IPS DF 6.9 (cell line): ENCODE measurements around the gene SHC2.
"Not testable (repeated sequence)": the region's sequence is repeated elsewhere in the genome, so short reads cannot be mapped to it uniquely, and the experiment has no call there.

ENCODE experiments used
- DNase-seq: peaks from one replicate; pipeline ENCODE4 v3.0.0-alpha.2; 2013; ENCODE audit warnings: low read depth, low spot score
- H3K27ac ChIP-seq: one replicate; pipeline ENCODE4 v1.5.1; 2013; ENCODE audit warnings: low read length, control low read depth
- H3K27me3 ChIP-seq: 2 replicates; pipeline ENCODE4 v1.6.1; 2013; ENCODE audit warnings: mild to moderate bottlenecking, low read length; ENCODE audit not compliant: control insufficient read depth, insufficient read depth
- H3K36me3 ChIP-seq: 2 replicates; pipeline ENCODE4 v1.6.1; 2013; ENCODE audit warnings: low read length; ENCODE audit not compliant: control insufficient read depth, insufficient read depth
- H3K4me1 ChIP-seq: 2 replicates; pipeline ENCODE4 v1.6.1; 2013; ENCODE audit warnings: low read length; ENCODE audit not compliant: control insufficient read depth, insufficient read depth
- H3K4me3 ChIP-seq: 2 replicates; pipeline ENCODE4 v1.5.1; 2013; ENCODE audit warnings: mild to moderate bottlenecking, low read length
- H3K9me3 ChIP-seq: 2 replicates; pipeline ENCODE4 v1.6.1; 2013; ENCODE audit warnings: low read length, inconsistent platforms; ENCODE audit not compliant: control insufficient read depth, insufficient read depth
- whole genome bisulfite sequencing: extraction: QIAGEN DNeasy Blood & Tissue Kit; methylation state at CpG from one replicate; pipeline ENCODE4 v1.1.7; 2013; ENCODE audit warnings: mixed read lengths, missing lambda C conversion rate; ENCODE audit not compliant: insufficient read length, insufficient coverage; 5-methylcytosine and 5-hydroxymethylcytosine counted together

Gene SHC2

DNA sequence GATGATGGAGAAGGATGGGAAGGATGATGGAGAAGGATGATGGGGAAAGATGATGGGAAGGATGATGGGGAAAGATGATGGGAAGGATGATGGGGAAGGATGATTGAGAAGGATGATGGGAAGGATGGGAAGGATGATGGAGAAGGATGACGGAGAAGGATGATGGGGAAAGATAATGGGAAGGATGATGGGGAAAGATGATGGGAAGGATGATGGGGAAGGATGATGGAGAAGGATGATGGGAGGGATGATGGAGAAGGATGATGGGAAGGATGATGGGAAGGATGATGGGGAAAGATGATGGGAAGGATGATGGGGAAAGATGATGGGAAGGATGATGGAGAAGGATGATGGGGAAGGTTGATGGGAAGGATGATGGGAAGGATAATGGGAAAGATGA, 66.0 kb downstream of the SHC2 start:
- H3K4me1 ChIP-seq, H3K27ac ChIP-seq, H3K27me3 ChIP-seq, H3K4me3 ChIP-seq, DNase-seq, H3K9me3 ChIP-seq, H3K36me3 ChIP-seq: not testable (repeated sequence)
- WGBS = 100% methylated on average over 1 of the region's 1 CpG

DNA sequence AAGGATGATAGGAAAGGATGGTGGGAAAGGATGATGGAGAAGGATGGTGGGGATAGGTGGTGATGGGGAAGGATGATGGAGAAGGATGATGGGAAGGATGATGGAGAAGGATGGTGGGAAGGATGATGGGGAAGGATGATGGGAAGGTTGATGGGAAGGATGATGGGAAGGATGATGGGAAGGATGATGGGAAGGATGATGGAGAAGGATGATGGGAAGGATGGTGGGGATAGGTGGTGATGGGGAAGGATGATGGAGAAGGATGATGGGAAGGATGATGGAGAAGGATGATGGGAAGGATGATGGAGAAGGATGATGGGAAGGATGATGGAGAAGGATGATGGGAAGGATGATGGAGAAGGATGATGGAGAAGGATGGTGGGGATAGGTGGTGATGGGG, 67.3 kb downstream of the SHC2 start:
- not testable (repeated sequence) for H3K27ac ChIP-seq, H3K36me3 ChIP-seq, DNase-seq, H3K4me1 ChIP-seq, H3K9me3 ChIP-seq, H3K27me3 ChIP-seq, H3K4me3 ChIP-seq

DNA sequence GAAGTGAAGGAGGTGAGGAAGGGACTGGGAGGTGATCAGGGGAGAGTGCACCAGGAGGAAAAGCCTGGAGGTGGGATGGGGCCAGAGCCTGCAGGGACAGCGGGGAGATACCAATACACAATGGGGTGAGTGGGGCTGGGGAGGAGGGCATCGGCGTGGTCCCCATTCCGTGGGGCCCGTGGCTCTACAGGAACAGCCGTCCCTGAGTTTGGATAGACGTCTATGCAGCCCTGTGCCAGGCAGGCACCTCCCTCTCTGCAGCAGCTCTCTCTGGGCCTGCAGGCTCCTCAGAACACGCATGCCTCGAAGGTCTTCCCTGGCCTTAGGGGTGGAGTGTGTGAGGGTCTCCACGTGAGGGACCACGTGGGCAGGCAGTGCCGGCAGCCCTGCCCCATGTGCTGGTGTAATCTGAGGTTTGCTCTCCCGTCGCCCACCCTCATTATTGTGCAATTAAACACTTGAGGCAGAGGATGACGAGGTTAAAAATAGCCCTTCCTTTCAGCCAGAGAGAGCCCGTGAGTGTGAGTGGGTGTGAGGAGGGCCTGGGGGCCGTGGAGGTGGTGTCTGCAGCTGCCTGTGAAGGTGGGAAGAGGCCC, 68.4 kb downstream of the SHC2 start:
- Histone ChIP-seq H3K36me3 (no peaks in the 10 kb centered on the region), H3K27ac (no peak overlapping the region), H3K4me1 (peaks cover 2% of the 10 kb centered on the region; the same call in 1 of the 2 replicates), H3K4me3 (no peak overlapping the region), H3K27me3 (no peaks in the 10 kb centered on the region), H3K9me3 (no peaks in the 10 kb centered on the region)
- no CpG with 5 or more reads among the region's 17 CpGs for WGBS
- no peak for DNase-seq

DNA sequence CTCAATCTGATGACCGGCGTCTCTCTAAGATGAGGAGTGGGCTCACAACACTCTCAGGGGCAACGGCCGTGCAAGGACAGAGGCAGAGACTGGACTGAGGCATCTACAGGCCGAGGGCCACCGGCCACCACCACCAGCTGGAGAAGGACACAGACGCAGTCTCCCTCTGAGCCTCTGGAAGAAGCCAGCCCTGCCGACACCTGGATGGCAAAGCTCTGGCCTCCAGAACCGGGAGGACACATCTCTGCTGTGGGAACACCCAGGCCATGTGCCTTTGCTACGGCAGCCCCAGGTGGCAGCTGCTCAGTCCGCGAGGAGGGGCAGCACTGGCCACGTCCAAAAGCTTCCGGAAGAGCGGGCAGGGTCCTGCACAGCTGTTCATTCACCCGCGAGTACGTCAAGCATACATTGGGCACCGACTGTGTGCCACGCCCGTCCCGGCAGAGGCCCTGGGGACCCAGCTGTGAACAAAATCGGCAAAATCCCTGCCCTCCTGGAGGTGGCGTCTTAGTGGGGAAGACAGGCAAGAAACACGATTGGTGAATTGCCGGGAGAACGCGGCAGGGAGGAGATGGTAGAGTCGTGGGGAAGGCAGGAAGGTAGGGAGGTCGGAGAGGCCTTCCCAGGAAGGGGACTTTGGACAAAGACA, 69.0 kb downstream of the SHC2 start:
- H3K27me3 ChIP-seq = no peaks in the 10 kb centered on the region
- no peak overlapping the region for H3K27ac ChIP-seq
- WGBS = no CpG with 5 or more reads among the region's 30 CpGs
- H3K4me1 ChIP-seq = peaks cover 2% of the 10 kb centered on the region; the same call in 1 of the 2 replicates
- H3K36me3 ChIP-seq = no peaks in the 10 kb centered on the region
- DNase-seq = no peak
- no peak overlapping the region for H3K4me3 ChIP-seq
- H3K9me3 ChIP-seq = no peaks in the 10 kb centered on the region

DNA sequence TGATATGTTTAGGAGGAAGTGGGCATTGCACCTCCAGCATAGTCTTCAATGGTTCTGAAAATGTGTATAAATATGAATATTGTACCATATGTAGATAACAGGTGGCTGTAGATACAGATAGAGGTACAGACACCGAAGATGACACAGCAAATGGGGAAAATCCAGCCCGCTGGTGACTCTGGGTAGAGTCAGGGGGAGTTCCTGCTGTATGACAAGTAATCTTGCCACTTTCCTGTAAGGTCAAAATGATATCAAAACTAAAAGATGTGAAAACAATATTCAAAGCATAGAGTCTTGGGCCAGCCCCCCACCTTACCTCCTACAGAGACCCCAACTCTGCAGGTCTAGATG, 69.7 kb downstream of the SHC2 start:
- Histone ChIP-seq H3K36me3 (no peaks in the 10 kb centered on the region), H3K4me3 (no peak overlapping the region), H3K27me3 (no peaks in the 10 kb centered on the region), H3K4me1 (peaks cover 2% of the 10 kb centered on the region; the same call in 1 of the 2 replicates), H3K9me3 (no peaks in the 10 kb centered on the region), H3K27ac (no peak overlapping the region)
- no peak for DNase-seq
- WGBS = no CpG with 5 or more reads among the region's 2 CpGs

DNA sequence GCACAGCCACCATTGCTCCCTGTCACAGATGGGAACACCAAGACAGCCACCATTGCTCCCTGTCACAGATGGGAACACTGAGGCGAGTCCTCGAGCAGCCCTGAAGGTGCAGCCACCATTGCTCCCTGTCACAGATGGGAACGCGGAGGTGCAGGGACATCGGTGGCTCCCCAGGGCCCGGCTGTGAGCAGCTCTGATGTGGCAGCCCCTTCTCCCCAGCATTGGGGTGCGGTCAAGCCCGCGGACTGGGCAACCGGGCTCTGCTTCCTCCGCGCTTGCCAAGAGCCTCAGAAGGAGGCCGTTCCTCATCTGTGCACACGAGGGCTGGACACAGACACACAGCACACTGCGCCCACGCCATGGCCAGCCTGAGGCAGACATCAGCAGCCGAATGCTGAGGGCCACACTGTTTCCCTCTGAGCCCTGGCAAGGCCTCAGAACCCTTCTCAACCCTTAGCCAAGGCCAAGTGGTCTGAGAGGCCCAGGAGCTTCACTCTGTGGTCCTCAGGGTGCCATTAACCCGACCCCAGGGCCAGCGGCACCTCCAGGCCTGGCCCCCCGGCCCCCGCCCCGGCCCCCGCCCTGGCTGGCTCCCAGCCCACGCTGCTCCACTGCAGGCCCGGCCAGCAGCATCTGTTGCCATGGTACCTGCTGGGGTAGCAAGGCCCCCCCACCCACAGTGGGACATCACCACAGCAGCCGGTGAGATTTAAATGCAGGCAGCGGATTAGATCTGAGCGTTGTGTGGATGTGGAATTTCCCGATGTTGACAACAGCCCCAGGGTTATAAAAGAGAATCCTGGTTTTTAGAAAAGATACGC, 70.2 kb downstream of the SHC2 start:
- no peak for DNase-seq
- WGBS = no CpG with 5 or more reads among the region's 30 CpGs
- H3K36me3 ChIP-seq = no peaks in the 10 kb centered on the region
- peaks cover 2% of the 10 kb centered on the region; the same call in 1 of the 2 replicates for H3K4me1 ChIP-seq
- H3K4me3 ChIP-seq = no peak overlapping the region
- no peaks in the 10 kb centered on the region for H3K27me3 ChIP-seq
- no peak overlapping the region for H3K27ac ChIP-seq
- no peaks in the 10 kb centered on the region for H3K9me3 ChIP-seq

DNA sequence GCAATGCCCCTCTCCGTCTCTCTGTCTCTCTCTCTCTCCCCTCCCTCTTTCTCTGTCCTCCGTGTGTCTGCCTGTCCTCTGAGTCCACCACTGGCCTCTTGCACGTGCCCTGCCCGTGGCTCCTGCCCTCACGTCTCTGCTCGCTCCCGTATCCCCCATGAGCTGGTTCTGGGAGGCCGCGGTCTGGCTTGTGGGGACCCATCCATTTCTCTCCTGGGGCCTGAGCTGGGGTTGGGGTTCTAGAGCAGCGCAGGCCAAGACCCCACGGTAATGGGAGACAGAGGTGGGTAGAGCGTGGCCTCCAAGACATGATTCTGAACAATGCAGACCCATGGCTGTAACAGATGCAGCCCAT, 70.9 kb downstream of the SHC2 start:
- peaks cover 2% of the 10 kb centered on the region; the same call in 1 of the 2 replicates for H3K4me1 ChIP-seq
- H3K9me3 ChIP-seq = no peaks in the 10 kb centered on the region
- no peak for DNase-seq
- H3K4me3 ChIP-seq = no peak overlapping the region
- H3K27ac ChIP-seq = no peak overlapping the region
- no CpG with 5 or more reads among the region's 12 CpGs for WGBS
- H3K36me3 ChIP-seq = no peaks in the 10 kb centered on the region
- H3K27me3 ChIP-seq = no peaks in the 10 kb centered on the region

DNA sequence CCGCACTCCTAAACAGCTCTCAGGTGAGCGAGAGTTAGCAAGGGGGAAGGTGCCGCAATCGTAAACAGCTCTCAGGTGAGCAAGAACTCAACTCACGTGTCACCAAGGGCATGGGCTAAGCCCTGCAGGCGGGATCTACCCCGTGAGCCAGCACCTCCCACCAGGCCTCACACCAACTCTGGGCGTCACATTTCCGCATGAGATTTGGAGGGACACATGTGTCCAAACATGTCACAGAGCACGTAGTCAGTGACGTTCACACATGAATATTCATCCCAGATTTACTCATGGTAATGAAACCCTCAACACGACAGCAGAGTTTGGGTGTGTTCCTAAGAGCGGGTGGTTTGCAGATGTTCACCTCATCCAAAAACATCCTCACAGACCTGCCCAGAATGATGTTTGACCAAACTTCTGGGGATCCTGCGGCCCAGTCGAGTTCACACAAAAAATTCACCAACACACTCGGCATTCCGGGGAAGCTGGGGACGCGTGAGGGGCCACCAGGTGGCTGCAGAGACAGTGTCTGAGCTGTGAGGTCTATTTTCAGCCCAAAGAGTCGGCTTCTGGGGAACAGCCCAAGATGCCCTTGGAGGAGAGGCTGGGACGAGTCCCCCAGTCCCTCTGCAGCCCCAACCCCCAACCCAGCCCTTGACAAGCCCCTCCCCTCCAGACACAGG, 71.4 kb downstream of the SHC2 start:
- no CpG with 5 or more reads among the region's 21 CpGs for WGBS
- no peak overlapping the region for H3K4me3 ChIP-seq
- DNase-seq = no peak
- H3K27me3 ChIP-seq = no peaks in the 10 kb centered on the region
- H3K9me3 ChIP-seq = no peaks in the 10 kb centered on the region
- H3K27ac ChIP-seq = no peak overlapping the region
- peaks cover 2% of the 10 kb centered on the region; the same call in 1 of the 2 replicates for H3K4me1 ChIP-seq
- no peaks in the 10 kb centered on the region for H3K36me3 ChIP-seq

DNA sequence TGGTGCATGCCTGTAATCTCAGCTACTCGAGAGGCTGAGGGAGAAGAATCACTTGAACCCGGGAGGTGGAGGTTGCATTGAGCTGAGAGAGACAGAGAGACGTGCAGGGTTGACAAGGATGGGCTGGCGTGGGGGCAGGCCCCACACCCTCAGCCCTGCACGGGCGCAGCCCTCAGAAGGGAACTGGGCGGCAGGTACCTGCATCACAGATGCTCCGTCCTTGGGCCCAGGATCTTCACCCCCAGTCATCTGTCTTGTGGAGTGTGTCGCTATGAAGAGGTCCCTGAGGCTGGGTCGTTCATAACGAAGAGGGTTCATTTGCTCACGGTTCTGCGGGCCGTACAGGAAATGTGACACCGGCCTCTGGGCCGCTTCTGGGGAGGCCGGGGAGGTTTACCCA, 72.1 kb downstream of the SHC2 start:
- no peak for DNase-seq
- Histone ChIP-seq H3K36me3 (no peaks in the 10 kb centered on the region), H3K27ac (no peak overlapping the region), H3K4me1 (peaks cover 4% of the 10 kb centered on the region; the same call in 1 of the 2 replicates), H3K27me3 (no peaks in the 10 kb centered on the region), H3K4me3 (no peak overlapping the region), H3K9me3 (no peaks in the 10 kb centered on the region)
- WGBS = no CpG with 5 or more reads among the region's 17 CpGs

DNA sequence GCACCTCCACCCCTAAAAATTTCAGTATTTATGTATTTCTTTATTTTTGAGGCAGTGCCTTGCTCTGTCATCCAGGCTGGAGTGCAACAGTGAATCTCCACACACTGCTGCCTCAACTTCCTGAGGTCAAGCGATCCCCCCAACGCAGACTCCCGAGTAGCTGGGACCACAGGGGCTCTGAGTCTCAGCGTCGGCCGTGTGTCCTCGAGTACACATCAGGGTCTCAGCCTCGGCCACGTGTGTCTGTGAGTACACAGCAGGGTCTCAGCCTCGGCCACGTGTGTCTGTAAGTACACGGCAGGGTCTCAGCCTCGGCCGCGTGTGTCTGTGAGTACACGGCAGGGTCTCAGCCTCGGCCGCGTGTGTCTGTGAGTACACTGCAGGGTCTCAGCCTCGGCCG, 73.1 kb downstream of the SHC2 start:
- no peaks in the 10 kb centered on the region for H3K9me3 ChIP-seq
- no peak overlapping the region for H3K4me3 ChIP-seq
- no peaks in the 10 kb centered on the region for H3K36me3 ChIP-seq
- no peak for DNase-seq
- no peaks in the 10 kb centered on the region for H3K27me3 ChIP-seq
- WGBS = no CpG with 5 or more reads among the region's 21 CpGs
- peaks cover 4% of the 10 kb centered on the region; the same call in 1 of the 2 replicates for H3K4me1 ChIP-seq
- no peak overlapping the region for H3K27ac ChIP-seq
